Activated CD4-positive, alpha-beta T cell treated with anti-CD3 and anti-CD28 coated beads for 1 hour (primary cell): ENCODE results near the gene MOCOS.
"Not testable (repeated sequence)": the region's sequence is repeated elsewhere in the genome, so short reads cannot be mapped to it uniquely, and the experiment has no call there.

ENCODE experiments used
- DNase-seq: peaks from one replicate; pipeline ENCODE4 v3.0.0-alpha.2; 2020

MOCOS gene

DNA sequence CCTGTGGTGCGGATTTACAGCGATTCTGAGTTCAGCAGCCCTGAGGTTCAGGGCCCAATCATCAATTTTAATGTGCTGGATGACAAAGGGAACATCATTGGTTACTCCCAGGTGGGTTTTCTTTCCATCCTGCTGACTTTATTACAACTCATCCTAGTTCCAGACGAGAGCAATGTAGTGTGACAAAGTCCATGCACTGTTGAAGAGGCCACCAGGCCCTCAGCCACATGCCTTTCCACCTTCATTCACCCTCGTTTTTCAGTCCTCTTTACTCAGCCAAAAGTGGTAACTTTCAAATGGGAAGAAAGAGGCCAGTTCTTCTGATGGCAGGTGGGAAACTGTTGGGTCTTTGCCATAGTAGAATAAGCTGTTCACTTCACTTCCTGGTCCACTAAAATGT, 17.9 kb downstream of the MOCOS start:
- DNase-seq: no peak

DNA sequence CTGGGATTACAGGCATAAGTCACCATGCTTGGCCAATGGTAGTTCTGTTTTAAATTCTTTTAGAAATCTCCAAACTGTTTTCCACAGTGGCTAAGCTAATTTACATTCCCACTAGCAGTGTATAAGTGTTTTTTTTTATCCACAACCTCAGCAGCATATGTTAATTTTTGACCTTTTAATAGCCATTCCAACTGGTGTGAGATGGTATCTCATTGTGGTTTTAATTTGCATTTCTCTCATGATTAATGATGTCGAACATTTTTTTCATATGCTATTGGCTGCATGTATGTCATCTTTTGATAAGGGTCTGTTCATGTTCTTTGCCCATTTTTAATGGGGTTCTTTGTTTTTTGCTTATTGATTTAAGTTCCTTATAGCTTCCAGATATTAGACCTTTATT, 20.0 kb downstream of the MOCOS start:
- DNase-seq: no peak

DNA sequence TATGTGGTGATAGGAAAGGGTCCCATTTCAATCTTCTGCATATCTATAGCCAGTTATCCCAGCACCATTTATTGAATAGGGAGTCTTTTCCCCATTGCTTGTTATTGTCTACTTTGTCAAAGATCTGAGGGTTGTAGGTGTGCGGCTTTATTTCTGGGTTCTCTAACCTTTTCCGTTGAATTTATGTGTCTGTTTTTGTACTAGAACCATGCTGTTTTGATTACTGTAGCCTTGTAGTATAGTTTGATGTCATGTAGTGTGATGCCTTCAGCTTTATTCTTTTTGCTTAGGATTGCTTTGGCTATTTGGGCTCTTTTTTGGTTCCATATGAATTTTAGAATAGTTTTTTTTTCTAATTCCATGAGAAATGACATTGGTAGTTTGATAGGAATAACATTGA, 20.7 kb downstream of the MOCOS start:
- DNase-seq: not testable (repeated sequence)

DNA sequence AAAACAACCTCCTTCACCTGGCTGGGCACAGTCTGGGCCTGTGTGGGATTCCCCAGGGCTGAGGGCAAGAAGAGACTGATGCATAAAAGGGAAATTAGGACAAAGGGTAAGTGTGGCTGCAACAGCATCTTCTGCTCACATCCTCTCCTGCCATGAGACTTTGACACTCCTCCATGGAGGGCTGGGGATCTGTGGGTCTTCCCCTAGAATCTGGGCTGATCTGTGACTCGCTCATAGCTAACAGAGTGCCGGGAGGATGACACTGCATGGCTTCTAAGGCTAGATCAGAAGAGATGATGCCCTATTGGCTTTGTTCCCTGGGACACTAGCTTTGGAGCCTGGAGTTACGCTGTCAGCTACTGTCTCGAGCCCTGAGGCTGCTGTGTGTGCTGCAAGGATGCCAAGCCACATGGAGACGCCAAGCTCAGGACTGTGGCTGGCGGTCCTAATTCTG, 24.3 kb downstream of the MOCOS start:
- no peak for DNase-seq

DNA sequence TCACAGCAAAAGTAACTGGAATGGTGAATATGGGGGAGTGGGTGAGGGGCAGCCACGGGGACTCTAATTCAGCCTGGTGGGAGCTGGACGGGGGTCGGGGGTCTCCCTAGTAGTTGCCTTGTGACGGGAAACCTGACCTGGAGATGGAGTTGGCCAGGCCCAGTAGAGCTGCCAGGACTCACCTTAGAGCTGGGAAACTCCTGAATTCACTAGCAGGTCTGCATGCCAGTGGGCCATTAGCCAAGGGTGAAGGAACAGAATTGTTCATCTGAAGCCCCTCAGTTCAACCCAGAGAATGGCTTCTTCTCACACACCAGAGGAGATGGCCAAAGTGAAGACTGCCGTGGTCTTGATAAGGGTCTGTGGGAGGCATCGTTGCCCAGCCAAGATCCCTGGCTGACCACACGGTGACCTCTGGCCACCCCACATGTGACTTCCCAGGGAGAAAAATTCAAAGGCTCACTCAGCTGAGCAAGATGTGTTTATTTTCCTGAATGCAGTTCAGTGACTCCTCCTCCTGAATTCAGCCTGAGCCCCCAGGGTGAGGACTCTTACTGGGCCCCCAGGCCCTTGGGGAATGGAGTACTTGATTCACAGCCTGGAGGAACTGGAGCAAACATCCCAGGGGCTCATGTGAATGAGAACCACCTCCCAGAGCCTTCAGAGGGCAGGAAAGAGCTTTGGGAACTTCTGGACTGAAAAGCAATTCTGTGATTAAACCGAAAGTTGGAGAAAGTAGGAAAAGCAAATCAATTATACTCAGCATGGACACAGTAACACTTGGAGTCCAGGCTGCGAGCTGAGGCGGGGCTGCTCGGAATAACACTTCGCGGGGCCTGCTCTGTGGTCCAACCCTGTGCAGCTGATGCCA, 25.2 kb downstream of the MOCOS start:
- no peak for DNase-seq

DNA sequence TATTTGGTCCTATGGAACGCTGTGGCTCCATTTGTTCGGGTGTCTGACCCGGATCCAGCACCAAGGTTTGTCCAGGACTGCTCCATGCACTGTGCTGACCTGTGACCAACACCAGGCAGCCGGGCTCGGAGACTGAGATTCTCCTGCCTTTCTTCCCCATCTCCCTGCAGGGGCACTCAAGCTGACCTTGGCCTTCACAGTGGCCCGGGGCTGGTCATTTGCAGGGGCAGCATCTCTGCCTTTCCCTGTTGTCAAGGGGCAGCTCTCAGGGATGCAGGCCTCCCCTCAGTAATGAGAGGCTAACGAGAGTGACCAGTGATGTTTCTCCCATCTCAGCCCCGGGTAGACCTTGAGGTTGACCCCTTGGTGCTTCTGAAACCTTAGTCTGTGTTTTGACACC, 27.5 kb downstream of the MOCOS start:
- DNase-seq: no peak

DNA sequence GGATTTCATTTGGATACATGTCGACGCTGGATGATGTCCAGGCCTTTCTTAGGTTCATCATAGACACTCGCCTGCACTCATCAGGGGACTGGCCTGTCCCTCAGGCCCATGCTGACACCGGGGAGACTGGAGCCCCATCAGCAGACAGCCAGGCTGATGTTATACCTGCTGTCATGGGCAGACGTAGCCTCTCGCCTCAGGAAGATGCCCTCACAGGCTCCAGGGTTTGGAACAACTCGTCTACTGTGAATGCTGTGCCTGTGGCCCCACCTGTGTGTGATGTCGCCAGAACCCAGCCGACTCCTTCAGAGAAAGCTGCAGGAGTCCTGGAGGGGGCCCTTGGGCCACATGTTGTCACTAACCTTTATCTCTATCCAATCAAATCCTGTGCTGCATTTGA, 28.3 kb downstream of the MOCOS start:
- DNase-seq: no peak

DNA sequence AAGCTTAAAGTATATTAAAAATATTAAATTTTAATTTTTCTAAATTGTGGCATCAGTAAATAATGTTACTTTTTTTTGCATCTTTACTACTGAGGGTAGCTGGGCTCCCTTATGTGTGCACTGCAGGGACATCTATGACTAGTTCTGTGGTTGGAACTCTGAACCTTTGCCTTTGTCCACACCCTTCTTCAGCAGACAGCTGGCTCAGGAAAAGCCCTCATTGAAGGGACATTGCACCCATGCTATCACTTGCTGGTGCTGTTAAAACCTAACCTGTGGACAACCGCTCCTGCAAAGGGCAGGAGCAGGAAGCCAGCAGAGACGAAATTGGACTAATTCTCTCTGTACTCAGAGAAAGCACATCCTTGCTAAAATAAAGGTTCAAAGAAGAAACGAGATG, 30.1 kb downstream of the MOCOS start:
- no peak for DNase-seq

DNA sequence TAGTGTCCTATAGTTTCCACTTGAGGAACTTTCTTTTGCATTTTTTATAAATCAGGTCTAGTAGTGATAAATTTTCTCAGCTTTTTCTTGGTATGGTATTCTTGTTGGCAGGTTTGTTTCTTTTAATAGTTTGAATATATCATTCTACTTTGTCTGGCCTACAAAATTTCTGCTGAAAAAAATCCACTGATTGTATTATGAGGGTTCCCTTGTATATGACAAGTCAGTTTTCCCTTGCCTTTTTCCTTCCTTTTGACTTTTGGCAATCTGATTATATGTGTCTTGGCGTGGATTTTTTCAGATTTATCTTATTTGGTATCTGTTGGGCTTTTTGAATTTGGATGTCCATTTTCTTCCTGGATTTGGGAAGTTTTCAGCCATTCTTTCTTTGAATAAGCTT, 41.9 kb downstream of the MOCOS start:
- no peak for DNase-seq

DNA sequence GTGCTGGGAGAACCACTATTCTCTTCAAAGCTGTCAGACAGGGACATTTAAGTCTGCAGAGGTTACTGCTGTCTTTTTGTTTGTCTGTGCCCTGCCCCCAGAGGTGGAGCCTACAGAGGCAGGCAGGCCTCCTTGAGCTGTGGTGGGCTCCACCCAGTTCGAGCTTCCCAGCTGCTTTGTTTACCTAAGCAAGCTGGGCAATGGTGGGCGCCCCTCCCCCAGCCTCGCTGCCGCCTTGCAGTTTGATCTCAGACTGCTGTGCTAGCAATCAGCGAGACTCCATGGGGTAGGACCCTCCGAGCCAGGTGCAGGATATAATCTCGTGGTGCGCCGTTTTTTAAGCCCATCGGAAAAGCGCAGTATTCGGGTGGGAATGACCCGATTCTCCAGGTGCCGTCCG, 53.2 kb downstream of the MOCOS start:
- not testable (repeated sequence) for DNase-seq

DNA sequence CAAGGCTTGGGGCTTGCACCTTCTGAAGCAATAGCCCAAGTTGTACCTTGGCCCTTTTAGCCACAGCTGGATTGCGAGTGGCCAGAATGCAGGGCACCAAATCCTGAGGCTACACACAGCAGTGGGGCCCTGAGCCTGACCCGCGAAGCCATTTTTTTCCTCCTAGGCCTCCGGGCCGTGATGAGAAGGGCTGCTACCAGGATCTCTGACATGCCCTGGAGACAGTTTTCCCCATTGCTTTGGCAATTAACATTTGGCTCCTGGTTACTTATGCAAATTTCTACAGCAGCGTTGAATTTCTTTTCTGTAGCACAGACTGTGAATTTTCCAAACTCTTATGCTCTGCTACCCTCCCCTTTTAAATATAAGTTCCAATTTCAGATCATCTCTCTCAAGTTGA, 54.5 kb downstream of the MOCOS start:
- DNase-seq: no peak

DNA sequence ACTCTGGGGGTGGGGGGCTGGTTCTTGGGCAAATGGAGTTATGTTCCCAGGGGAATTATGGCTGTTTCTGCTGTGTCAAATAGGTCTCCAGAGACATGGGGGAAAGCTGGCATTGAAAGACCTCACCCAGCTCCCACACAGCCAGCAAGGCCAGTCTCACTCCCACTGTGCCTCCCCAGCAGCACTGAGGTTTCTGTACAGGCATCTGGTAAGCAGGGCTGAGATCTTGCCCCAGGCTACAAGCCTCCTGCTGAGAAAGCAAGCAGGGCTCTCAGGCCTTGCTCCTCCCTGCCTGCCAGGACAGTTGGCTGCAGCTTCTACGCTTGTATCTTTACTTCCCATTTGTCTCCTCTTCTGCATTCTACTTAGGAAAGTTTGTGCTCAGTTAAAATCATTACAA, 59.7 kb downstream of the MOCOS start:
- DNase-seq: no peak

DNA sequence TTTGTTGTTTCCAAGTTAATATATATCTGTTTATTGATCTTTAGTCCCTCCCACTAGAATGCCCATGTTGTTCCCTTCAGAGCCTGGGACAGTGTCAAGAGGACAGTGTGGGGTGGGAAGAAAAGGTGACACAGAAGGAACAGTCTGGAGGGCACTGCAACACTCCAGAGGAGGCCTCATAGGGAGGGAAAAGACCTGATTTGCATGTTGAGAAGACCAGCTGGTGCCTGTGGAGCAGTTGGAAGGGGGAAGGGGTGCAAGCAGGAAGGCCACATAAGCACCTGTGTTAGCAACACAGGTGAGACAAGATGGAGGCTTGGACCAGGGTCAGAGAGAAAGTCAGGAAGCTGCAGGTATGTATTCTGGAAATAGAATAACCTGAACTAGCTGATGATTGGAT, 62.1 kb downstream of the MOCOS start:
- no peak for DNase-seq

DNA sequence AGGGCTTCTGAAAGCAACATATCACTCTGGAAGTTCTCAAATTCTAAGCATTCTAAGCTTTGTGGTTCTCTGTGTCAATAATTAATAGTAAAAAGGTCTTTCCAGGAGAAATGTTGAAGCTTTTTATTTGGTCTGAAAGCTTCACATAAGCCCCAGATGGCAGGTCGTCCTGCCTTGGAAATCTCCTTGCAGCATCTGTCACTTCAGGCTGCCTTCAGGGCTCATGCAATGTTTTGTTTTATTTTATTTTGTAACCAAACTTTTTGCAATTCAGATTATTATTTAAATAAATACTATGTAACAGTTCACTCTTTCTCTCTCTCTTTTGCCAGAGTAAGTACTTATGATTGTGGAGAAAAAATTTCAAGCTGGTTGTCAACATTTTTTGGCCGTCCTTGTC, 63.5 kb downstream of the MOCOS start:
- no peak for DNase-seq

DNA sequence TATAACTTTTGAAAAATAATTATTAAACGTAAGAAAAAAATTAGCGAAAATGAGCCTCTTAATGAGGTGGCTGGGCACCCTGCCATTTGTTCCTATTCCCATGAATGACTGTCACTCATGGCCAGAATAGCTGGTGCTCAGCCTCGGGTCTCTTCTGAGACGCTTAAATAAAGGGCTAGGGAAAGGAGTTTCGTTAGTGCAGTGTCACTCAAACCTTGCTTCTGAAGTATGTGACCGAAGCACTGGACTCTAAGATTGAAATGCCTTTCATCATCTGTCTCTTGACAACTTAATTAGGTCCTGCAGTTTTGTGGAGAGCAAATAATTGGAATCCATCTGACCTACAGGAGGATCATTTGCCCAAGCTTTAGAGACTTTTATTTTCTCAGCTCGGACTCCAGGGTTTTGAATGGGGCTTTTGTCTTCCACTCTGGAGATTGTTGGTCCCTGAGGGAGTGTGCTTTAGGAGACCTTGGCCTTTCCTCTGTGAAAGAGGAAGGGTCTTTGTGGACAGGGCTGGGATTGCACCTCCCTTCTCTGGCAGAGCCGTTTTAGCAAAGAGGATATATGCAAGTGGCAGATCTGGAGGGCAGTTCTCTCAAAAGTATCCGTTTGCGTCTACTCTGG, 67.9 kb downstream of the MOCOS start:
- DNase-seq: no peak

DNA sequence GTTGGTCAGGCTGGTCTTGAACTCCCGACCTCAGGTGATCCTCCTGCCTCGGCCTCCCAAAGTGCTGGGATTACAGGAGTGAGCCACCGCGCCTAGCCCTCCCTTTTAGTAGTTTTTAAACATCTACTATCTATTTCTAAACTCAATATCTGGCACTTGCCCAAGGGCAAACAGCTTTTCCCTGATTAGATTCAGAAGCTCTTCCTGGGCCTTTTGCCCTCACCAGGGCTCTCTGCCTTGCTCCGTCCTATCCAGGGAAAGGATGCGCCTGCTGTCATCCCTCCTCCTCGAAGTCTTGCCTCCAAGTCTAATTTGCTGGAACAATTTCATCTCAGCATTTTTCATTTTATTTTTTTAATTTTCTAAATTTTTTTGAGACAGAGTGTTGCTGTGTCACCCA, 68.8 kb downstream of the MOCOS start:
- DNase-seq: no peak

DNA sequence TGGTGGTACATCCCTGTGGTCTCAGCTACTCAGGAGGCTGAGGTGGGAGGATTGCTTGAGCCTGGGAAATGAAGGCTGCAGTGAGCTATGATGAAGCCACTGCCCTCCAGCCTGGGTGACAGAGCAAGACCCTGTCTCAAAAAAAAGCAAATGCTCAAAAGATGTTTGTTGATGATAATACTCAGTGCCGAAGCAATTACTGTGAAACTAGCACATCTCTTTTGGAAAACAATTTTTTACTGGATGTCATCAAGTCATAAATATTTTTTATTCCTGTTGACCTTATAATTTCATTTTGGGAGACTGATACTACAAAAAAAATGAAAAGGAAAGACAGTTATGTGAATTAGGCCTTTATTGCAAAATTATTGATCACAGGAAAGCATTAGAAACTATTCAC, 75.7 kb downstream of the MOCOS start:
- no peak for DNase-seq

DNA sequence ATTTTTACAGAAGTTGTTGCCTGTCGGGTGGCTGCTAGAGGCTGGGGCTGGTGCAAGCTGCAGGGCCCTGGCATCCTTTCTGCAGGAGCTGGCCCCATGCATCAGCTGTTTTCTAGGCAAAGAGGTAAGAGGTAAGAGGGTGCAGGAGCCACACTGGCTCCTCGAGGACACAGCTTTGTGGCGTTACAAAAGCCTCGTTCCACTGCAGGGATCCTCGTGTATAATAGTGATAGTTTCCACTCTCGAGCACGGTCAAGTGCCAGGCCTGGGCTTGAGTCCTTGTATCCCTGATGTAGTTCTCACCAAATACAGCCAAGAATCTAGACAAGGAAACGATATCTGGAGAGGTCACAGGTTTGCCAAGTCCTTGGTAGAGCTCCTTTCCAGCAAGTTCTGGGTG, 77.0 kb downstream of the MOCOS start:
- DNase-seq: no peak

DNA sequence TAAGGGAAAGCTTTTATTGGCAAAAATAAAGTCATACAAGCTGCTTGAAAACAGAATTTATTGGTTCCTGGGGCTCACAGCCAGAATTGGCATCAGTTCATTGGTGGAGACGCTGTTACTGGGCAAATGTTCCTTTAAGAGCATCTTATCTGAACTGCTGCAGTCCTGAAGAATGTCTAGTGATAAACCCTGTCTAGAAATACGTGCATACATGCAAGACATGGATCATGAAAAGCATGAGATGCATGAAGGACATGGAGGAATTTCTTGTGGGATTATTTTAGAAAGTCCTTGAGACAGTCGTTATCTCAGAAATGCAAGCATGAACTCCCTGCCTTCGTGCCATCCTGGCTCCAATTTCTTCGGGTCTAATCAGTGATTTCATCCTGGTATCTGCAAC, 77.7 kb downstream of the MOCOS start:
- no peak for DNase-seq

DNA sequence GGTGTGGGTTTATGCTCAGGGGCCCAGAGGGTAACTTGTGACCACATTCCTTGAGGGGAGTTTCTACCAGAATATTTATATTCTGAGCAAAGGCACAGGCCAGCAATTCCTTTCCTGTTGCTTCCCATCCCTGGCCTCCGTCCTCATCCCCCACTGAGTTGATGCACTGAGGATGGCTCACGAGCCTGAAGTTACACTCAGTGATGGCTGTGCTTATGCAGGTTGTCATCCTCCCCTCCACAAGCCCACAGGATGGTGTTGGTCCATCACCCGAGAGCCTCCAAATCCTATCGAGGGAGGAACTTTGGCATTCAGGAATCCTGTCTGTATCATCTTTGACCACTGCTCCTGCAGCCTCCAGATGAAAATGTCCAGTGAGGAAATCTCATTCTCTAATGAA, 81.9 kb downstream of the MOCOS start:
- DNase-seq: no peak

DNA sequence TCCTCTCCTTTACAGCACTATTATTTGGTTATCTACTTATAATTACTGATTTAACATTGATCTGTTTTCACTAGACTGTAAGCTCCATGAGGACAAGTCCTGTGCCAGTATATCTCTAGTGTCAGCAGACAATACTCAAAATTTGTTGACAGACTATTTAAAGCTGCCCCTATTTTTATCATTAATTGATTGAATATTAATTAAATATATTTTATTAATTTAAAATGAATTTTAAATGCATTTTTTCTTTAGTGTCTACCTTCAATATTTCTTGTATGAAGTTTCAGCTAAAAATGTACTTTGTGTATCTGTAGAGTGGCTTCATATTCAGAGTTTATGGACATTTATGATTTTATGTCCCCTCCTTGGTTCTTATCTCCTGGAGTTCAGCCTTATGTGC, 83.9 kb downstream of the MOCOS start:
- DNase-seq: no peak

DNA sequence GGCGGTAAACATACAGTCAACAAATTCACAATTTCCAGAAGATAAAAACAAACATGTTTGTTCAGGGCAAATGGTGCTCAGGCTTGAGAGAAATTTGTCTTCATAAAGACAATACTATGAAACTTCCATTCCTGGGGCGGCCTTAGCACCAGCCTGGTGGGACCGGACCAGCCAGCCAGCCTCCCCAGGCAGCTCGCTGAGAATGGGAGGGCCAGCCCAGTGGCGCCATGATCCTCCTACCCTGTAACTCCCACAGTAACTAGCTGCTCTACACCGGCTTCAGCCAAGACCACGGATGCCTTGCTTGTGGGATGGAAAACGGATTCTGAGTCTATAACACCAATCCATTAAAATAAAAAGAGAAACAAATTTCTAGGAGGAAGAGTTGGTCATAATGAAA, 86.0 kb downstream of the MOCOS start:
- no peak for DNase-seq

DNA sequence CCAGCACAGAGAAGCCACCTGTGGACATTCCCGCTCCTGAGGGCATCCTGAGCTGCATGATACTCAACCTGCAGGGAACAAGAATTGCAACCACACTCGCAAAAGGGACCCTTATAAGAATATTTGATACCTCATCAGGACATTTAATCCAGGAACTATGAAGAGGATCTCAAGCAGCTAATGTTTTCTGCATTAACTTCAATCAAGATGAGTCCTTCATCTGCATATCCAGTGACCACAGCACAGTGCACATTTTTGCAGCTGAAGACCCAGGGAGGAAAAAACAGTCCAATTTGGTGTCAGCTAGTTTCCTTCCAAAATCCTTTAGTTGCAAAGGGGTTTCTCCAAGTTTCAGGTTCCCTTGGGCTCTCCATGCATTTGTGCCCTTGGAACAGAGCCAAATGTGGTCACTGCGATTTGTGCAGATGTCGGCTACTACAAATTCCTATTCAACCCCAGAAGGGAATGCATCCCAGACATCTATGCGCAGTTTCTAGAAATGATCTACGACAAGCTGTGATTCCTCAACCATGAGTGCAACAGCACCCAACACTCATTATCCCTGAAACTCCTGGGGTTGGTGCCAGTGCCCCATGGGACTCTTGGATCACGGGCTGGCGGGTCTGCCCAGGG, 86.9 kb downstream of the MOCOS start:
- no peak for DNase-seq

DNA sequence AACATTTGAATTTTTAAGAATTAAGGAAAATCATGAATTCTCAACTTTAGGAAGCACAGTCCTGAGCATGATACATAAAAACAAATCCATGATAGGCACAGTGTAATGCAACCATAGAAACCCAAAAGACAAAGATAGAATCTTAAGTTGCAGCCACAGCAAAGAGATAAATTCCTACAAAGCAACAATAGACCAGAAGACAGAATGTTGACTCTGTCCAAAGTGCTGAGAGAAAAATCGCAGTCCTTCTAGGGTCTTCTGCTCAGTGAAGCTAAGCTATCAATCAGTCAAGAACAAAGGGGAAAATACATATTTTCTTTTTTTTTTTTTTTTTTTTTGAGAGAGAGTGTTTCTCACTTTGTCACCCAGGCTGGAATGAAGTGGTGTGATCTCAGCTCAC, 88.3 kb downstream of the MOCOS start:
- DNase-seq: no peak
